Activated CD8-positive, alpha-beta memory T cell treated with anti-CD3 and anti-CD28 coated beads, Interleukin-2, amount 50 U/mL, for 4 hours (primary cell): ENCODE results near the gene FAHD2B.
"Not testable (repeated sequence)": the region's sequence is repeated elsewhere in the genome, so short reads cannot be mapped to it uniquely, and the experiment has no call there.

Source experiments
- DNase-seq: peaks from one replicate; pipeline ENCODE4 v3.0.0-alpha.2; 2020

Gene FAHD2B

GRCh38 chr2:97067279-97068004, 27.2 kb downstream of the FAHD2B start:
- no peak for DNase-seq

- DNase-seq, result not testable (repeated sequence)
These were observed 28.7 kb downstream of the FAHD2B start for GRCh38 chr2:97066030-97066429.

DNA sequence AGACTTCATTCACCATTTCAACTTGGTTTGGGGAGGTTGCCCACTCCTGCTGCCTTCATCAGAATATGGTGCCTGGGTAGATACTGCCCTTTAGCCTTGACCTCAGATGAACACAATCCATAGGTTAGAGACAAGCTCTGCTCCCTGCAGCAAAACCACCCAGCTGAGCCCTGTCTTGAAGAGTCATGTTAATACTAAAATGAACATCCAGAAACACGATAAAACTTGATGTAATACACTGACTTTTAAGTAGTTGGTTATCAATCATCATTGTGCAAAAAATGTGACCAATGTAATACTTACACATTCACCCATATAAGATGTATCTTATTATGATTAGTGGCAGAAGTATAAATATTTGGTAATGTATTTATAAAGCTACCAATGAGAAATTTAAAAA, 32.7 kb downstream of the FAHD2B start:
- not testable (repeated sequence) for DNase-seq

- DNase-seq, result not testable (repeated sequence)
These were observed 34.9 kb downstream of the FAHD2B start for GRCh38 chr2:97059782-97060181.

DNA sequence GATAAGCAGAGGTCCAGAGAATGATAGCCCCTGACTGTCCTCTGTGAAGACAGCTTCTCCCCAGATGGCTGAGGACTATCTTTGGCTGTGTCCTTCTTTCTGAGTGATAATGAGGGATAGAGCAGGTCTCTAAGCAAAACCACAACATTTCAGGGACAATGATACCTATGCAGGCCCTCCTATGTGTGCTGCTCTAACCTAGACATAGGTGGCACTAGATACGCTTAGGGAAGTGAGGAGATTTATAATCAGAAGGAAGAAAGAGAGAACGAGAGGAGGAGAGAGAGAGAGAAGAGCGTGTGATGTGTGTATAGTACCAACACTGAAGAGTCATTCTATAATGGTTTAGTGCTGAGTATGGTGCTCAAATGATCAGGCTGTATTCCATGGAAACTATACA, 38.5 kb downstream of the FAHD2B start:
- not testable (repeated sequence) for DNase-seq

GRCh38 chr2:97050032-97050431, 44.6 kb downstream of the FAHD2B start:
- not testable (repeated sequence) for DNase-seq

DNA sequence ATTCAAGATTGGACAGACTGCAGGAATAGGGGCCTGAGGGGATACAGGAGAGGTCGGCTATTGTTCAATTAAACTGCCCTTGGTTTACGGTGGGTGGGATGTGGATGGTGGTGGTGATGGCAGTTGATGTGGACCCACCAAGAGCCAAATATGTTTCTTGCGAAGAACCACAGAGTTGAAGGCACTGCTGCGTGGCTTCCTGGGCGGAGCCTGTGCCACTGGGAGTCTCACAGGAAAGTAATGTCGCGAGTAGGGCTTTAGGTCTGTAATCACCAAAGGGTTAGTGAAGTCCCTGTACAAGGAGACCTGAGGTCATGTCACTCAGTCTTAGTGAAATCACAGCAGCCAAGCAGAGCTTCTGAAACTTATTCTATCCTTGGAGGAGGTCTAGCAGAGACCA, 46.2 kb downstream of the FAHD2B start:
- not testable (repeated sequence) for DNase-seq

- not testable (repeated sequence) for DNase-seq
These were observed 48.0 kb downstream of the FAHD2B start for GRCh38 chr2:97046676-97047075.

DNA sequence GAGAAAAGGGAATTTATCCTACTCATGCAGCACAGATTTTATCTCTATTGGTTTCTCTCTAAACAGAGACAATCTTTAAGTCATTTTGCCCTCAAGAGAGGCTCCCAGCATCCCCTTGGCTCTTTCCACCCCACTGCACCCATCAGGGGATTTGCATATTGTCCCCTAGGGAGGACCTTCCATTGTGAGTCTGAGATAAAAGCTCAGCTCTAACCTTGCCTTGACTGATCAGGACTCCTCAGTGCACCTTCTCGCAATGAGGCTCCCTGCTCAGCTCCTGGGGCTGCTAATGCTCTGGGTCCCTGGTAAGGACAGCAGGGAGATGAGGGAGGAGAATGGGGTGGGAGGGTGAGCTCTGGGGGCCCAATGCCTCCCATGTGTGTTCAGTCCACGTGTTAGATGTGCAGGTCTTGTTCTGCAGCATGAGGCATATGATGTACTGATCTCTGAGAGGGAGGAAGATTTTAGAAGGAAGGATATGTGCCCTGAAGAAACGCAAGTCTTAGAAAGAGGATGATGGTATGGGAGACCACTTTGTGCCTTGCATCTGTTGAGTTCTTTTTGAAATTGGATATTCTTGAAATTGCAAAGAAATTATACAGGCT, 48.7 kb downstream of the FAHD2B start:
- DNase-seq, result not testable (repeated sequence)
